ENCODE results near the gene MACROD1. TPM values are rescaled to one million over a fixed set of nuclear protein-coding genes. Genes with fewer than 3 reads are reported as not detected.

MACROD1 gene
- total RNA-seq, 2 donors from 2014 or later: 33.5 to 68.2 TPM

- Histone ChIP-seq H3K36me3 (peaks cover 5 to 17% of the 10 kb centered on the region in 2 donors), H3K4me1 (replicated peaks) (no peaks in the 10 kb centered on the region), H3K4me3 (no peak overlapping the region), H3K27ac (peak overlapping the region in 1 of 2 donors; percentile 16), H3K9me3 (no peaks in the 10 kb centered on the region), H3K27me3 (replicated peaks; ENCODE audit: insufficient read depth) (no peaks in the 10 kb centered on the region)
- peak; percentile 94 for DNase-seq (ENCODE audit: low spot score)
- intact Hi-C loops (cut with DNase I): no loop called here
- WGBS: 16% methylated on average over 7 of the region's 7 CpGs
- TF ChIP-seq POLR2AphosphoS5 (IDR thresholded peaks at IDR 0.05): peak; percentile 90
- no peak for TF ChIP-seq POLR2A (IDR thresholded peaks at IDR 0.05)
- peak; percentile 24 to 90 (median 76) for TF ChIP-seq CTCF (IDR thresholded peaks at IDR 0.05)
Measured at GRCh38 chr11:64204464-64204989, 38.6 kb upstream of the MACROD1 start.

- Histone ChIP-seq H3K36me3 (peaks cover 5 to 17% of the 10 kb centered on the region in 2 donors), H3K4me3 (no peak overlapping the region), H3K9me3 (no peaks in the 10 kb centered on the region), H3K4me1 (replicated peaks) (no peaks in the 10 kb centered on the region), H3K27me3 (replicated peaks; ENCODE audit: insufficient read depth) (no peaks in the 10 kb centered on the region), H3K27ac (peak overlapping the region in 1 of 2 donors; percentile 16)
- whole genome bisulfite sequencing: 49% methylated on average over 16 of the region's 16 CpGs
- no peak for TF ChIP-seq POLR2AphosphoS5 (IDR thresholded peaks at IDR 0.05)
- TF ChIP-seq CTCF (IDR thresholded peaks at IDR 0.05): no peak
- no peak for TF ChIP-seq POLR2A (IDR thresholded peaks at IDR 0.05)
- DNase-seq (ENCODE audit: low spot score): no peak
- intact Hi-C loops (cut with DNase I): no loop called here
Measured at GRCh38 chr11:64204080-64204440, 38.1 kb upstream of the MACROD1 start.

GRCh38 chr11:64203421-64204079 is 37.6 kb upstream of the MACROD1 start:
- TF ChIP-seq POLR2A (IDR thresholded peaks at IDR 0.05) (no peak), CTCF (IDR thresholded peaks at IDR 0.05) (no peak), POLR2AphosphoS5 (IDR thresholded peaks at IDR 0.05) (no peak)
- Histone ChIP-seq H3K9me3 (no peaks in the 10 kb centered on the region), H3K4me1 (replicated peaks) (no peaks in the 10 kb centered on the region), H3K27ac (no peak overlapping the region), H3K27me3 (replicated peaks; ENCODE audit: insufficient read depth) (no peaks in the 10 kb centered on the region), H3K4me3 (no peak overlapping the region), H3K36me3 (peaks cover 5 to 17% of the 10 kb centered on the region in 2 donors)
- intact Hi-C loops (cut with DNase I): no loop called here
- no peak for DNase-seq (ENCODE audit: low spot score)
- WGBS: 80% methylated on average over 27 of the region's 27 CpGs

- peaks cover 5 to 17% of the 10 kb centered on the region in 2 donors for H3K36me3 ChIP-seq
- intact Hi-C loops (cut with DNase I): no loop called here
Measured at GRCh38 chr11:64202992-64203391, 37.1 kb upstream of the MACROD1 start.

More at GRCh38 chr11:64202992-64203391, 37.1 kb upstream of the MACROD1 start:
- DNase-seq (ENCODE audit: low spot score): no peak
- no peak overlapping the region for H3K27ac ChIP-seq
- no peak overlapping the region for H3K4me3 ChIP-seq
- no peak for TF ChIP-seq CTCF (IDR thresholded peaks at IDR 0.05)
- no peak for TF ChIP-seq POLR2AphosphoS5 (IDR thresholded peaks at IDR 0.05)
- no peak for TF ChIP-seq POLR2A (IDR thresholded peaks at IDR 0.05)
- WGBS: 96% methylated on average over 9 of the region's 9 CpGs
- no peaks in the 10 kb centered on the region for H3K4me1 ChIP-seq (replicated peaks)
- H3K27me3 ChIP-seq (replicated peaks; ENCODE audit: insufficient read depth): no peaks in the 10 kb centered on the region
- H3K9me3 ChIP-seq: no peaks in the 10 kb centered on the region

All from prostate gland (tissue), 2 donors.